ENCODE results near the gene CCR9.

GRCh38 chr3:45865563-45865962 is 20.8 kb upstream of the CCR9 start:
- TF ChIP-seq TAF1 (IDR thresholded peaks at IDR 0.05; ENCODE audit: low read depth): no peak
- TF ChIP-seq RAD21 (IDR thresholded peaks at IDR 0.05; ENCODE audit: low read depth): no peak
- no peak for TF ChIP-seq CEBPB (IDR thresholded peaks at IDR 0.05)
- no peak for TF ChIP-seq EP300 (IDR thresholded peaks at IDR 0.05; ENCODE audit: borderline replicate concordance)
- no peak for TF ChIP-seq FOXM1 (IDR thresholded peaks at IDR 0.05; ENCODE audit: borderline replicate concordance, low read depth)
- TF ChIP-seq MAX (IDR thresholded peaks at IDR 0.05): no peak
- TF ChIP-seq CREB1 (IDR thresholded peaks at IDR 0.05; ENCODE audit: low read depth): no peak
- no peak for TF ChIP-seq TCF12 (IDR thresholded peaks at IDR 0.05; ENCODE audit: low read depth)
- TF ChIP-seq TEAD4 (IDR thresholded peaks at IDR 0.05): no peak
- TF ChIP-seq YY1 (IDR thresholded peaks at IDR 0.05; ENCODE audit: low read depth): no peak
